H9 (cell line): ENCODE data around the gene OPTC. TPM values are rescaled to one million over a fixed set of nuclear protein-coding genes. Genes with fewer than 3 reads are reported as not detected.

Source experiments
- DNase-seq: peaks from one replicate; pipeline ENCODE4 v3.0.0-alpha.2; 2017
- H2AFZ ChIP-seq: one replicate; pipeline ENCODE4 v1.6.1; 2013; ENCODE audit warnings: mild to moderate bottlenecking, low read length, control low read depth, moderate library complexity
- H2AK5ac ChIP-seq: 2 replicates; pipeline ENCODE4 v1.6.1; 2013; ENCODE audit warnings: low read length, control low read depth, mixed read lengths; ENCODE audit not compliant: insufficient read length
- H2BK120ac ChIP-seq: one replicate; pipeline ENCODE4 v1.6.1; 2013; ENCODE audit warnings: low read depth, mild to moderate bottlenecking, low read length, control low read depth, inconsistent platforms; ENCODE audit not compliant: poor library complexity, severe bottlenecking
- H2BK12ac ChIP-seq: 2 replicates; pipeline ENCODE4 v1.6.1; 2013; ENCODE audit warnings: low read length, control low read depth, mixed read lengths, low read depth; ENCODE audit not compliant: insufficient read length
- H2BK15ac ChIP-seq: 2 replicates; pipeline ENCODE4 v1.6.1; 2013; ENCODE audit warnings: low read depth, low read length, control low read depth
- H2BK20ac ChIP-seq: one replicate; pipeline ENCODE4 v1.6.1; 2013; ENCODE audit warnings: low read depth, mild to moderate bottlenecking, low read length, control low read depth, inconsistent platforms; ENCODE audit not compliant: poor library complexity, severe bottlenecking
- H2BK5ac ChIP-seq: 2 replicates; pipeline ENCODE4 v1.6.1; 2013; ENCODE audit warnings: low read length, control low read depth, mixed read lengths; ENCODE audit not compliant: insufficient read length
- H3K14ac ChIP-seq: 2 replicates; pipeline ENCODE4 v1.6.1; 2013; ENCODE audit warnings: low read length, control low read depth; ENCODE audit not compliant: insufficient read depth
- H3K18ac ChIP-seq: 2 replicates; pipeline ENCODE4 v1.6.1; 2013; ENCODE audit warnings: low read depth, mild to moderate bottlenecking, mixed read lengths, low read length, control low read depth; ENCODE audit not compliant: insufficient read length
- H3K23ac ChIP-seq: 2 replicates; pipeline ENCODE4 v1.6.1; 2013; ENCODE audit warnings: low read length, control low read depth, mixed read lengths, low read depth; ENCODE audit not compliant: insufficient read length
- H3K23me2 ChIP-seq: 2 replicates; pipeline ENCODE4 v1.6.1; 2013; ENCODE audit warnings: low read depth, mild to moderate bottlenecking, mixed read lengths, low read length, control low read depth; ENCODE audit not compliant: insufficient read length, poor library complexity, severe bottlenecking
- H3K27ac ChIP-seq: 2 replicates; pipeline ENCODE4 v1.5.1; 2013; ENCODE audit warnings: low read length, control low read depth, mixed read lengths, low read depth; ENCODE audit not compliant: insufficient read length
- H3K27me3 ChIP-seq: 2 replicates; pipeline ENCODE4 v1.6.1; 2013; ENCODE audit warnings: low read length, control low read depth, inconsistent platforms; ENCODE audit not compliant: insufficient read depth
- H3K4ac ChIP-seq: 2 replicates; pipeline ENCODE4 v1.6.1; 2013; ENCODE audit warnings: low read depth, mild to moderate bottlenecking, control low read depth, inconsistent platforms, low read length, moderate library complexity
- H3K4me1 ChIP-seq: 2 replicates; pipeline ENCODE4 v1.6.1; 2013; ENCODE audit warnings: low read length, control low read depth, inconsistent platforms; ENCODE audit not compliant: insufficient read depth
- H3K4me2 ChIP-seq: 2 replicates; pipeline ENCODE4 v1.6.1; 2013; ENCODE audit warnings: low read length, control low read depth, mixed read lengths; ENCODE audit not compliant: insufficient read length, insufficient read depth
- H3K56ac ChIP-seq: 2 replicates; pipeline ENCODE4 v1.6.1; 2013; ENCODE audit warnings: low read depth, mild to moderate bottlenecking, mixed read lengths, low read length, control low read depth; ENCODE audit not compliant: insufficient read length
- H3K79me1 ChIP-seq: 2 replicates; pipeline ENCODE4 v1.6.1; 2013; ENCODE audit warnings: low read depth, mild to moderate bottlenecking, moderate library complexity, low read length, control low read depth, inconsistent platforms; ENCODE audit not compliant: insufficient read depth, poor library complexity, severe bottlenecking
- H3K79me2 ChIP-seq: 2 replicates; pipeline ENCODE4 v1.6.1; 2013; ENCODE audit warnings: low read length, control low read depth, inconsistent platforms; ENCODE audit not compliant: insufficient read depth
- H3K9ac ChIP-seq: 2 replicates; pipeline ENCODE4 v1.6.1; 2013; ENCODE audit warnings: low read length, control low read depth, mixed read lengths; ENCODE audit not compliant: insufficient read length; ENCODE audit errors: extremely low read depth
- H3K9me3 ChIP-seq: one replicate; pipeline ENCODE4 v1.6.1; 2013; ENCODE audit warnings: low read depth, low read length, inconsistent platforms; ENCODE audit not compliant: control insufficient read depth
- H3T11ph ChIP-seq: one replicate; pipeline ENCODE4 v1.6.1; 2013; ENCODE audit warnings: mild to moderate bottlenecking, low read length, control low read depth, inconsistent platforms
- H4K20me1 ChIP-seq: one replicate; pipeline ENCODE4 v1.6.1; 2013; ENCODE audit not compliant: control insufficient read depth, insufficient read length, insufficient read depth
- H4K5ac ChIP-seq: 2 replicates; pipeline ENCODE4 v1.6.1; 2013; ENCODE audit warnings: low read depth, mild to moderate bottlenecking, mixed read lengths, low read length, control low read depth; ENCODE audit not compliant: insufficient read length
- H4K8ac ChIP-seq: replicated peaks from 2 replicates; pipeline ENCODE4 v1.6.1; 2013; ENCODE audit warnings: low read length, control low read depth, mixed read lengths, low read depth; ENCODE audit not compliant: insufficient read length
- H4K91ac ChIP-seq: 2 replicates; pipeline ENCODE4 v1.6.1; 2013; ENCODE audit warnings: low read depth, mild to moderate bottlenecking, moderate library complexity, mixed read lengths, low read length, control low read depth; ENCODE audit not compliant: insufficient read length
- H3K27ac Mint-ChIP-seq, 3 experiments: 2 replicates in 2 of 3; 3 replicates in 1 of 3; pipeline ENCODE4 v1.8.0; 2020 to 2021; ENCODE audit warnings: mixed read lengths in 3 of 3, mild to moderate bottlenecking in 1 of 3, moderate library complexity in 1 of 3
- H3K27me3 Mint-ChIP-seq: 2 replicates; pipeline ENCODE4 v1.8.0; 2021; ENCODE audit warnings: low read depth, mild to moderate bottlenecking, moderate library complexity, mixed read lengths
- H3K36me3 Mint-ChIP-seq, 3 experiments: 2 replicates in 2 of 3; 3 replicates in 1 of 3; pipeline ENCODE4 v1.8.0; 2020 to 2021; ENCODE audit warnings: low read depth in 3 of 3, mixed read lengths in 3 of 3; ENCODE audit not compliant: insufficient read depth in 1 of 3
- H3K4me1 Mint-ChIP-seq, 2 experiments: 2 replicates each; pipeline ENCODE4 v1.8.0; 2020; ENCODE audit warnings: mixed read lengths in 2 of 2
- H3K4me3 Mint-ChIP-seq, 2 experiments: 2 replicates in 1 of 2; 3 replicates in 1 of 2; pipeline ENCODE4 v1.8.0; 2020 to 2021; ENCODE audit warnings: mild to moderate bottlenecking in 2 of 2, mixed read lengths in 2 of 2, moderate library complexity in 1 of 2
- H3K9me3 Mint-ChIP-seq, 2 experiments: 2 replicates in 1 of 2; 3 replicates in 1 of 2; pipeline ENCODE4 v1.8.0; 2020; ENCODE audit warnings: mild to moderate bottlenecking in 2 of 2, mixed read lengths in 2 of 2, moderate library complexity in 1 of 2
- WGBS: extraction: QIAGEN DNeasy Blood & Tissue Kit; methylation state at CpG from one replicate; pipeline ENCODE4 v1.1.7; 2013; ENCODE audit warnings: missing lambda C conversion rate, low lambda C conversion rate, mixed read lengths; ENCODE audit not compliant: insufficient read length; ENCODE audit errors: extremely low coverage; 5-methylcytosine and 5-hydroxymethylcytosine counted together
- total RNA-seq: library from RNA; stranded (reverse); gene quantifications from 2 replicates; pipeline ENCODE4 v1.2.1, GENCODE V29; 2021
- TF ChIP-seq, protein P1 (sequence below): fragments of 200-600 bp; sonication (generic); conservative IDR thresholded peaks from 3 replicates; pipeline ENCODE4 v1.8.0; 2021; ENCODE audit warnings: antibody characterized with exemption, mild to moderate bottlenecking

OPTC gene
- total RNA-seq, 1 experiment from 2014 or later, result 1.1 TPM

GRCh38 chr1:203554071-203554470 lies 60.1 kb downstream of the OPTC start:
- H3K27ac ChIP-seq, result no peak overlapping the region
- no peak overlapping the region for H4K5ac ChIP-seq
- H3K27me3 ChIP-seq, result no peaks in the 10 kb centered on the region; the same call in 1 of the 2 replicates
- no CpG with 5 or more reads among the region's 3 CpGs for WGBS
- no peak overlapping the region for H3K23ac ChIP-seq
- no peaks in the 10 kb centered on the region; the same call in 1 of the 2 replicates for H3K27me3 Mint-ChIP-seq
- H4K20me1 ChIP-seq, result no peaks in the 10 kb centered on the region
- H2BK120ac ChIP-seq, result no peak overlapping the region
- no peak overlapping the region for H2BK15ac ChIP-seq
- no peaks in the 10 kb centered on the region for H3K23me2 ChIP-seq
- no peak for DNase-seq
- no peaks in the 10 kb centered on the region for H3K9me3 ChIP-seq
- no peaks in the 10 kb centered on the region for H3K9me3 Mint-ChIP-seq
- H3K27ac Mint-ChIP-seq, result no peak overlapping the region
- H3K18ac ChIP-seq, result no peak overlapping the region
- no peaks in the 10 kb centered on the region for H3K79me1 ChIP-seq
- no peak overlapping the region for H2AFZ ChIP-seq
- H4K91ac ChIP-seq, result no peak overlapping the region
- H2BK5ac ChIP-seq, result no peak overlapping the region
- H2BK20ac ChIP-seq, result no peak overlapping the region
- H3K4me1 Mint-ChIP-seq, result peaks cover 47 to 51% of the 10 kb centered on the region in 2 experiments
- H3K36me3 Mint-ChIP-seq, result no peaks in the 10 kb centered on the region
- TF ChIP-seq, protein P1, sequence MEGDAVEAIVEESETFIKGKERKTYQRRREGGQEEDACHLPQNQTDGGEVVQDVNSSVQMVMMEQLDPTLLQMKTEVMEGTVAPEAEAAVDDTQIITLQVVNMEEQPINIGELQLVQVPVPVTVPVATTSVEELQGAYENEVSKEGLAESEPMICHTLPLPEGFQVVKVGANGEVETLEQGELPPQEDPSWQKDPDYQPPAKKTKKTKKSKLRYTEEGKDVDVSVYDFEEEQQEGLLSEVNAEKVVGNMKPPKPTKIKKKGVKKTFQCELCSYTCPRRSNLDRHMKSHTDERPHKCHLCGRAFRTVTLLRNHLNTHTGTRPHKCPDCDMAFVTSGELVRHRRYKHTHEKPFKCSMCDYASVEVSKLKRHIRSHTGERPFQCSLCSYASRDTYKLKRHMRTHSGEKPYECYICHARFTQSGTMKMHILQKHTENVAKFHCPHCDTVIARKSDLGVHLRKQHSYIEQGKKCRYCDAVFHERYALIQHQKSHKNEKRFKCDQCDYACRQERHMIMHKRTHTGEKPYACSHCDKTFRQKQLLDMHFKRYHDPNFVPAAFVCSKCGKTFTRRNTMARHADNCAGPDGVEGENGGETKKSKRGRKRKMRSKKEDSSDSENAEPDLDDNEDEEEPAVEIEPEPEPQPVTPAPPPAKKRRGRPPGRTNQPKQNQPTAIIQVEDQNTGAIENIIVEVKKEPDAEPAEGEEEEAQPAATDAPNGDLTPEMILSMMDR, result no peak
- no peak overlapping the region for H2AK5ac ChIP-seq
- H2BK12ac ChIP-seq, result no peak overlapping the region
- H3K4me3 Mint-ChIP-seq, result no peak overlapping the region; a peak in 1 of 5 replicates
- H4K8ac ChIP-seq, result no peak overlapping the region
- no peaks in the 10 kb centered on the region for H3K79me2 ChIP-seq
- H3K4me1 ChIP-seq, result peaks cover 16% of the 10 kb centered on the region; the same call in 1 of the 2 replicates
- no peak overlapping the region for H3T11ph ChIP-seq
- H3K4me2 ChIP-seq, result no peak overlapping the region
- H3K9ac ChIP-seq, result no peak overlapping the region
- no peak overlapping the region for H3K14ac ChIP-seq
- no peak overlapping the region for H3K4ac ChIP-seq
- no peak overlapping the region for H3K56ac ChIP-seq
